NCI-H187 (cell line): Measurements from ENCODE around the gene PLA2G4F.

ENCODE experiments used
- DNase-seq, 2 experiments: peaks; one replicate each; lab custom pipeline; 2025; lab: John Stamatoyannopoulos, UW

PLA2G4F gene

GRCh38 chr15:42146551-42147430 lies 9.6 kb downstream of the PLA2G4F start:
- no peak for DNase-seq

- DNase-seq = no peak
These were observed 10.6 kb downstream of the PLA2G4F start for GRCh38 chr15:42145546-42146455.

DNA sequence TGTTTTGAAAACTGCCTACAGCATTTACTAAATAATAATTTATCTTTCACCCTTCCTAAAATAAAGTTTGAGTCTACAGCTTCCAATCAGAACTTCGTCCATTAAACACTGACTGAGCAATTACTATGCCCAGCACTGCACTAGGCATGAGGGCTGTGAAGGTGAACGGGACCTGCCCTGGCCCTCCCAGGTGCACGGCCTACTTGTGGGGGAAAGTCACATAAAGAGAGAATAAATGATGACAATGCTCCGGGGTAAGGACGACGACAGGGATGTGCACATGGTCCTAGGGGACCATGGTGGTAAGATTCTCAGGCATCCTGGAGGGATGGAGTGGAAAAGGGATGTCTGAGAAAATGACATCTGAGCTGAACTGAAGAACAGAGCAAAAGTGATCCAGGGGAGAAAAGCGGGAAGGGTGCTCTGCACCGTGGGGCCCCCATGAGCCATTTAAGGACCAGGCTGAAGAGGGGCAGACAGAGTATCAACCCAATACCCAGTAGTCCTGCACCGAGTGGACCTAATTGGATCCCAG lies 11.5 kb downstream of the PLA2G4F start:
- DNase-seq = no peak

DNA sequence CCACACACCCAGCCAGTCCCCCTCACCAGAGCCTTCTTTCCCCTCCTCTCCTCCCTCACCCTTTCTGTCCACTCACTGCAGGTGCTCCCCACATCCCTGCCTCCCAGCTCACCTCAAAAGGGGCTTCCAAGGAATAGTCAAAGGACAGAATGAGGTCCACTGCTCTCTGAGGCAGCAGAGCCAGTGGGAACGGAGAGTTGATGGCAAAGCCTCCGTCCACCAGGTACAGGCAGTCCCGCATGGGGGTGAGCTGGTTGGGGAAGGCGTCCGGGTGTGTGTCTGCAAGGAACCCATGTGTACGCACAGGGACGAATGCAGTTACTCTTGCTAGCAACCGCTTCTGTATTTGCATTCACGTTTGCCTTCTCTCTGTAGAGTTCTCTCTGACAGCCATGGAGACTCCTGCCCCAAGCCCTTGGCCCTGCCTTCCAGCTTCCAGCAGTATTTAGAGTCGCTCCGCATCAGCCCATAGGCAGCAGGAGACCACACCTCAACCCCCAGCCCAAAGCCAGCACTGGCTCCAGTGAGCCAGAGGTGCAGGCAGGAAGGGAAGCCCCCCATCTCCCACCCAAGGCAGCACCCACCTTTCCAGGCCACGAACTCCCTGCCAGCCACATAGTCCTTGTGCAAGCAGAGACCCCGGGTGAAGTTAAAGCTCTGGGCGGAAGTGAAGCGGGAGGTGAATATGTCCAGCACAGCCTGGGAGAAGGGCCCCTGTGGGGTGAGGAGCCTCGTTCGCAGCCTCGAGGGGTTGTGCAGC lies 12.4 kb downstream of the PLA2G4F start:
- DNase-seq = no peak

DNA sequence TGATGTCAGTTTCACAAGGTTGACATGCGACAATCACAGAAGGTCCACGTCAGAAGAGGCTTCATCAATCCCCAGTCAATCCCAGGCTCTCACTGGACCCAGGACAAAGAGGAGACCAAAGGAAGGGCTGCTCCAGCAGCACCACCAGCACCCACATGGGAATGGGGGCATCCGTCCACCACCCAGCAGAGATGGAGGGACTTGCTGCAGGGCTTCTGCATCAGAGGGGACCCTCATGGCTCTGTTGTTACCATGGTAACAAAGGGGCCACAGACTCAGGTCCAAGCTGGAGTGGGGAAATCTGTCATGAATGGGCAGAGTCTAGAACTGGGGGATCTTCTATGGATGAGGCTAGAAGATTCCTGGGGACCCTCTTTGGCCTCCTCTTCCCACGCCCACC lies 13.1 kb downstream of the PLA2G4F start:
- DNase-seq = no peak

DNA sequence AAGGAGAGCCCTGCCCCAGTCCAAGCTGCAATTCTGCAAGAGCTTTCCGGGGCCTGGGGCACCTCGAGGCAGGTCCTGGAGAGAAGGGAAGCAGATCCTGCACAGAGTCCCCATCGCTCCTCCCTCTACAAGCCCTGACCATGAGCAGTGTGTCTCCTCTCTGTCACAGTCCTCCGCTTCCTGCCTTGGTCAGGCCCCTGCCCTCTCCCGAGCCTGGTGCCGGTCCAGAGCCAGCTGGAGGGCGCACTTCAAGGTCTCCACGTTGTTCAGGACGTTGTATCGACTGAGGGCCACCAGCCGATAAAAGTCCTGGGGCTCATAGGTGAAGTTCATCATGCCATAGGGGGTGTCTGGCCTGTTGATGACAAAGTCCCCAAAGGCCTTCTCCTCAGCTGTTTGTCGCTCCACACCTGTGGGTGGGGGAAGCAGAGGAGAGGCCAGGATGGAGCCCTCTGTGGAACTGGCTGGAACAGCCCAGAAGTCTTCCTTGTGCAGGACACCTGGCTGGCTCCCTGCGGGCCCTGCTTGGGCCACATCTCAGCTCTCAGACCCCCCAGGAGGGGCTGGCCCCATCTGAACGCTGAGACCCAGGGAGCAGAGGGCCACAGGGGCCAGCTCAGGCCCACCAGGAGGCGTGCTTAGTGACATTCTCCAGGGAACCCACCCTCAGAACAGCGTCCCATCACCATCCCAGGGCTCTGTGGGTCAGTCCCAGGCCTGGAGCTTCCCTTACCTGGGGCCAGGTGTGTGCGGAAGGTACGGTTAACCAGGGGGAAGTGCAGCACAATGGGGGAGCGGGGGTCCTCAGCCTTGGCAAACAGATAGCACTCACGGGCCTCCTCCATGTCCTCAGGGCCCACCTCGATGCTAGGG lies 14.4 kb downstream of the PLA2G4F start:
- no peak for DNase-seq

DNA sequence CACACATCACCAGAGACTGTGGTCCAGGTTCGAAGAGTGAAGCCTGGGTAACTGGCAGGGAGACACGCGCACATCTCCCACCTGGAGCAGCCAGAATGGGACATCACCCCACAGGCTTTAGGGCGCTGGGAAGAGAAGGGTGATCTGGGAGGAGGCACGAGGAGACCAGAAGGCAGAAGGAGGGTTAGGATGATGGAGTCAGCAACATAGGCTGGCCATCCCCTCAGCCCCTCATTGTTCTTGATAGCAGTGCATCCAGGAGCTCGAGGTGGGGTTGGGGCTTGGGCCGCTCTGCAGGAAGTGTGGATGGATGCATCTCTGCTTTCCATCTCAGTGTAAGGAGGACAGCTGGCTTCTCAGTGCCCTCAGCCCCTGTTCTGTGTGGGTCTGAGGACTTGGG lies 15.2 kb downstream of the PLA2G4F start:
- DNase-seq = no peak

DNA sequence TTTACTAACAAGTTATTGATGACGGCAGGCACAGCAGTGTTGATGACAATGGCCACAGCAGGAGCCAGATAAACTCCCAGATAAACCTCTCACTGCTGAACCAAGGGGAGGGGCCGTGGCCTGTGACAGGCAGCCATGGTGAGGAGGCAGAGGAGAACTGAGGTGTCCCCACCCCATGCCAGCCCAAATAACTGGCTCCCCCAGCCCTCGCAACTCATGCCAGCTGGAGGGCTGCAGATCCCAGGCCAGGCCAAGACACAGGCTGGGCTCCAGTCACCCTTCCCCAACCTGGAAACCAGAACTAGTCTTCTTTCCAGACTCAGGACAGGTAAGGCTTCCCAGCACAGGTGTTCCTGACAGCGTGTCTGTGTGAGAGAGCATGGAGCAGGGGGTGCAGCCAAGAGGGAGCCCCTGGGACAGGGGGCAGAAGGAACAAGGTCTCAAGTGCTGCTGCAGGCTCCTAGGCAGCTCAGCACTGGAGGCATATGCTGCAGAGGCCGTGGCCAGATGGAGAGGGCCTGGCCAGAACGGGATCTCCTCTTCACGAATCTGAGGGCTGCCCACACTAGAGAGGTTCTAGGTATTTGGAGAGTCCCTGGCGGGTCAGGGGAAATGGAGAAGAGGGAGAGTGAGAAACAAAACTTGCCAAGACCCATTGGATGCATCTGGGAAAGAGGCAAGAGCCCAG lies 15.9 kb downstream of the PLA2G4F start:
- no peak for DNase-seq

DNA sequence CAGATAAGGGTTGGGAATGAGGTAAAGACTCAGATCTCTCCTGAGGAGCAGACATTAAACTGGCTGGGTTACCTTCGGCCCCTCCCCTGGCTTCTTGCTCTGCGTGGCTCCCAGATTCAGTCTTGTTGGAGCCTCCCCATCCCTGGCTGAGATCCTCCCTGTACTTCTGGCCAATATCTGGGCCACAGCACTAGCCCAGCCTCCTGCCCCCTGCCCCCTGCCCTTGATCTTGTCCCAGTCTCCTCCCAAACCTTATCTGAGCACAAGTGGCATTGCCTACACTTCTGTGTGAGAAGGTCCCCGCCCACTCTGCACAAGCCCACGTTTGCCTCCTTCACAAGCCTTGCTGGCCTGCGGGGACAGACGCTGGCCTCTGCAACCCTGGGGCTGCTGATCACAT lies 16.8 kb downstream of the PLA2G4F start:
- DNase-seq = no peak

DNA sequence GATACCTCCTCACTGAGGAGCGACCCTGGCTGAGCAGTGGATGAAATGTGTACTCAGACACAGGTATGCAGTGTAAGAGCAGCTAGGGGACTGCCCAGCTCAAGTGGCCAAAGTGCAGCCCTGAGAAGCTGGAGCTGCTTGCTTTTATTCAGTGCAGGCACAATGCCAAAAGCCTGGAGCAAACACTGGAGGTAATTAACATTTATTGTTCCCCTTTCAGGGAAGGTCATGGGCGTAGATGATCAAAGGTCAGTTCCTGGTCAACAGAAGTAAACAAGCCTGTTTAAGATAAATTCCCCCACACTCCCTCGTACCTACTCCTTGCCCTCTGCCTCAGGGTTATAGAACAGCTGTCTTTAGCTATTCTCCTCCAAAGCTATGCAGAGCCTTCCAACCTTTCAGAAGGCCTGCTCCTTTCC lies 17.5 kb downstream of the PLA2G4F start:
- no peak for DNase-seq

GRCh38 chr15:42138411-42138810 lies 18.0 kb downstream of the PLA2G4F start:
- DNase-seq = no peak

- DNase-seq = no peak
These were observed 18.8 kb downstream of the PLA2G4F start for GRCh38 chr15:42137461-42138261.

GRCh38 chr15:42136513-42136912 lies 19.9 kb downstream of the PLA2G4F start:
- DNase-seq = no peak

DNA sequence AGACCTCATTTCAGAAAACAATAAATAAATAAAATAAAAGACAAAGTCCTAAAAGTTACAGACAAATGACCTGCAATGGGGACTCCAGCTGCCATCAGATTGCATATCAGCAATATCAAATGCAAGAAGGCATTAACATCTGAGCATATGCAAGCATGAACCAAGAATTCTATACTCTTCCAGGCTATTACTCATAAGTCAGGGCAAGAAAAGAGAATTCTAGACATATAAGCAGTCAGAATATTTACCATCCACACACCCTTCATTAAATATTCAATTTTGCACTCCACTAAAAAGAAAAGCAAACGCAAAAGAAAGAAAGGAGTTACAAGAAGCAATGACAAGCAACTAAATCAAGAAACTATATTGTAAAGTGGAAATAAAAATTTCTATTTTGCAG lies 21.1 kb downstream of the PLA2G4F start:
- no peak for DNase-seq

DNA sequence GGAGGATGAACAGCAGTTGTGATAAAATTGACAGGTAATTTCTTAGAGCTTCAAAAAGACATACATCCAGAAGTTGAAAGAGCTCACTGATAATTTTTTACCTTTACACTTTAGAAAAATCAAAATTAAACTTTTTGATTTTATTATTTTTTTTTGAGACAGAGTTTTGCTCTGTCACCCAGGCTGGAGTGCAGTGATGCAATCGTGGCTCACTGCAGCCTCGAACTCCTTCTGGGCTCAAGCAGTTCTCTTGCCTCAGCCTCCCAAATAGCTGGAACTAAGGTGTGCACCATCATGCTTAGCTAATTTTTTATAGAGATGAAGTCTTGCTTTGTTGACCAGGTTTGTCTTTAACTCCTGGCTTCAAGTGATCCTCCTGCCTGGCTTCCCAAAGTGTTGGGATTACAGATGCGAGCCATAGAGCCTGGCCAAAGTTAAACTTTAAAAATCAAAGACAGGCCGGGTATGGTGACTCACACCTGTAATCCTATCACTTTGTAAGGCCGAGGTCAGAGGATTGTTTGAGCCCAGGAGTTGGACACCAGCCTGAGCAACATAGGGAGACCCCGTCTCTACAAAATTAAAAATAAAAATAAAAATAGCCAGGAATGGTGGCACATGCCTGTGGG lies 21.7 kb downstream of the PLA2G4F start:
- no peak for DNase-seq

DNA sequence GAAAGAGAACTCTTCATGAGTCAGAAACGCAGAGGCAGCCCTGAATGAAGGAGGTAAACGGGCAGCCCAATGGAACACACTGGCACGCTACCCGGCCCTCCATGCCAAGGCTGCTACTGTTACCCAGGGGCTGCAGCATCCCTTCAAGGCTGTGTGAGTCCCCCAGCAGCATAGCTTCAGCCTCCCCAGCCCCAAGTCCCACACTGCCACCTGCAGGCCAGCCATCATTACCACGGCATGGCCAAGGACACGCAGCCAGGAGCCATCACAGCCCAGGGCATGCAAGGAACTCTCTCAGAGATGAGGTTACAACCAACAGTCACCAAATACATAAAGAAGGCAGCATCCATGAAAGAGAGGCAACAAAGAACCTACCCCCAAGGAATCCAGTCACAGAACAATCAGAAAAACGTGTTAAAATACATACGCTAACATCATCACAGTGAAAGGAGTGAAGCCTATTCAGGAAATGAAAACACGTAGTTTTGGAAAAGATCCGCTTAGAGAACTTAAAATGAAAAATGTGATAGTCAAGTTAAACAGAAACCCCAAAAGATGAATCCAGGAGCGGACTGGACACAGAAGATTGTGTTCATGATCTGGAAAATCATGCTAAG lies 22.4 kb downstream of the PLA2G4F start:
- peak; percentile 14 to 38 for DNase-seq

- no peak for DNase-seq
These were observed 23.1 kb downstream of the PLA2G4F start for GRCh38 chr15:42133356-42133755.
